ENCODE data around the gene GPR63.

DNA sequence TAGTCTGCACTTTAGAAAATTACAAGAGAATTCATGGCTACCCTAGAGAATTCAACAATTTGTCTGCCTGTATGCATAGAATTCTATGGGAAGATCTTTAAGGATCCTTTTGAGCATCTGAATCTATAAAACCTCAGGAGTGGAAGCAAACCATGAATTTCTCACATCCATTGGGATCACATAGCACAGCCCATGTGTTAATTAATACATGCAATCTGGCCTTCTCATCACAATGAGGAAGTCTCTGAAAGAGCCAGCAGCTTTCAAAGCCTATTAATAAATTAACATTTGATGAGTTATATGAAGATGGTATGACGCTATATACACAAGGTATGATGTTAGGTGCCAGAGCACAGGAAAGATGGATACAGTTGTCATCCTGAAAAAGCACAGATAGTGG lies 35.7 kb upstream of the GPR63 start:
- TF ChIP-seq, protein P1, sequence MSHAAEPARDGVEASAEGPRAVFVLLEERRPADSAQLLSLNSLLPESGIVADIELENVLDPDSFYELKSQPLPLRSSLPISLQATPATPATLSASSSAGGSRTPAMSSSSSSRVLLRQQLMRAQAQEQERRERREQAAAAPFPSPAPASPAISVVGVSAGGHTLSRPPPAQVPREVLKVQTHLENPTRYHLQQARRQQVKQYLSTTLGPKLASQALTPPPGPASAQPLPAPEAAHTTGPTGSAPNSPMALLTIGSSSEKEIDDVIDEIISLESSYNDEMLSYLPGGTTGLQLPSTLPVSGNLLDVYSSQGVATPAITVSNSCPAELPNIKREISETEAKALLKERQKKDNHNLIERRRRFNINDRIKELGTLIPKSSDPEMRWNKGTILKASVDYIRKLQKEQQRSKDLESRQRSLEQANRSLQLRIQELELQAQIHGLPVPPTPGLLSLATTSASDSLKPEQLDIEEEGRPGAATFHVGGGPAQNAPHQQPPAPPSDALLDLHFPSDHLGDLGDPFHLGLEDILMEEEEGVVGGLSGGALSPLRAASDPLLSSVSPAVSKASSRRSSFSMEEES (CRISPR knock-in tag; IDR thresholded peaks at IDR 0.05) = no peak
- no peak for TF ChIP-seq KLF11 (CRISPR knock-in tag; IDR thresholded peaks at IDR 0.05)
- no peak for TF ChIP-seq ZNF235 (CRISPR knock-in tag; IDR thresholded peaks at IDR 0.05; ENCODE audit: borderline replicate concordance)
- TF ChIP-seq, protein P2, sequence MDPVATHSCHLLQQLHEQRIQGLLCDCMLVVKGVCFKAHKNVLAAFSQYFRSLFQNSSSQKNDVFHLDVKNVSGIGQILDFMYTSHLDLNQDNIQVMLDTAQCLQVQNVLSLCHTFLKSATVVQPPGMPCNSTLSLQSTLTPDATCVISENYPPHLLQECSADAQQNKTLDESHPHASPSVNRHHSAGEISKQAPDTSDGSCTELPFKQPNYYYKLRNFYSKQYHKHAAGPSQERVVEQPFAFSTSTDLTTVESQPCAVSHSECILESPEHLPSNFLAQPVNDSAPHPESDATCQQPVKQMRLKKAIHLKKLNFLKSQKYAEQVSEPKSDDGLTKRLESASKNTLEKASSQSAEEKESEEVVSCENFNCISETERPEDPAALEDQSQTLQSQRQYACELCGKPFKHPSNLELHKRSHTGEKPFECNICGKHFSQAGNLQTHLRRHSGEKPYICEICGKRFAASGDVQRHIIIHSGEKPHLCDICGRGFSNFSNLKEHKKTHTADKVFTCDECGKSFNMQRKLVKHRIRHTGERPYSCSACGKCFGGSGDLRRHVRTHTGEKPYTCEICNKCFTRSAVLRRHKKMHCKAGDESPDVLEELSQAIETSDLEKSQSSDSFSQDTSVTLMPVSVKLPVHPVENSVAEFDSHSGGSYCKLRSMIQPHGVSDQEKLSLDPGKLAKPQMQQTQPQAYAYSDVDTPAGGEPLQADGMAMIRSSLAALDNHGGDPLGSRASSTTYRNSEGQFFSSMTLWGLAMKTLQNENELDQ (CRISPR knock-in tag; IDR thresholded peaks at IDR 0.05; ENCODE audit: borderline replicate concordance) = no peak
- TF ChIP-seq, protein P3, sequence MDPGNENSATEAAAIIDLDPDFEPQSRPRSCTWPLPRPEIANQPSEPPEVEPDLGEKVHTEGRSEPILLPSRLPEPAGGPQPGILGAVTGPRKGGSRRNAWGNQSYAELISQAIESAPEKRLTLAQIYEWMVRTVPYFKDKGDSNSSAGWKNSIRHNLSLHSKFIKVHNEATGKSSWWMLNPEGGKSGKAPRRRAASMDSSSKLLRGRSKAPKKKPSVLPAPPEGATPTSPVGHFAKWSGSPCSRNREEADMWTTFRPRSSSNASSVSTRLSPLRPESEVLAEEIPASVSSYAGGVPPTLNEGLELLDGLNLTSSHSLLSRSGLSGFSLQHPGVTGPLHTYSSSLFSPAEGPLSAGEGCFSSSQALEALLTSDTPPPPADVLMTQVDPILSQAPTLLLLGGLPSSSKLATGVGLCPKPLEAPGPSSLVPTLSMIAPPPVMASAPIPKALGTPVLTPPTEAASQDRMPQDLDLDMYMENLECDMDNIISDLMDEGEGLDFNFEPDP (CRISPR knock-in tag; conservative IDR thresholded peaks at IDR 0.05) = no peak
- TF ChIP-seq JUND (CRISPR knock-in tag; IDR thresholded peaks at IDR 0.05) = no peak
- TF ChIP-seq EHMT2 (IDR thresholded peaks at IDR 0.05; ENCODE audit: borderline replicate concordance, low read depth, low read length) = no peak
- no peak for TF ChIP-seq ZFYVE20 (CRISPR knock-in tag; IDR thresholded peaks at IDR 0.05; ENCODE audit: borderline replicate concordance, low read depth)
- TF ChIP-seq, protein P4, sequence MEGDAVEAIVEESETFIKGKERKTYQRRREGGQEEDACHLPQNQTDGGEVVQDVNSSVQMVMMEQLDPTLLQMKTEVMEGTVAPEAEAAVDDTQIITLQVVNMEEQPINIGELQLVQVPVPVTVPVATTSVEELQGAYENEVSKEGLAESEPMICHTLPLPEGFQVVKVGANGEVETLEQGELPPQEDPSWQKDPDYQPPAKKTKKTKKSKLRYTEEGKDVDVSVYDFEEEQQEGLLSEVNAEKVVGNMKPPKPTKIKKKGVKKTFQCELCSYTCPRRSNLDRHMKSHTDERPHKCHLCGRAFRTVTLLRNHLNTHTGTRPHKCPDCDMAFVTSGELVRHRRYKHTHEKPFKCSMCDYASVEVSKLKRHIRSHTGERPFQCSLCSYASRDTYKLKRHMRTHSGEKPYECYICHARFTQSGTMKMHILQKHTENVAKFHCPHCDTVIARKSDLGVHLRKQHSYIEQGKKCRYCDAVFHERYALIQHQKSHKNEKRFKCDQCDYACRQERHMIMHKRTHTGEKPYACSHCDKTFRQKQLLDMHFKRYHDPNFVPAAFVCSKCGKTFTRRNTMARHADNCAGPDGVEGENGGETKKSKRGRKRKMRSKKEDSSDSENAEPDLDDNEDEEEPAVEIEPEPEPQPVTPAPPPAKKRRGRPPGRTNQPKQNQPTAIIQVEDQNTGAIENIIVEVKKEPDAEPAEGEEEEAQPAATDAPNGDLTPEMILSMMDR (CRISPR knock-in tag; IDR thresholded peaks at IDR 0.05) = no peak
- no peak for TF ChIP-seq ZNF780A (CRISPR knock-in tag; IDR thresholded peaks at IDR 0.05)
- TF ChIP-seq JUN (CRISPR knock-in tag; IDR thresholded peaks at IDR 0.05) = no peak
- no peak for TF ChIP-seq NFYB (CRISPR knock-in tag; IDR thresholded peaks at IDR 0.05)
